UCSD-AML1 (cell line): ENCODE measurements around the gene HLF.
A peak's percentile ranks its signal among the peaks of the same experiment; 100 is the strongest.

Experiments
- DNase-seq: peaks from one replicate; lab custom pipeline; 2025; ENCODE audit not compliant: unreplicated experiment; lab: John Stamatoyannopoulos, UW

Gene HLF

GRCh38 chr17:55289978-55290377, 25.2 kb downstream of the HLF start:
- DNase-seq: no peak

GRCh38 chr17:55290492-55291113, 25.8 kb downstream of the HLF start:
- no peak for DNase-seq

- no peak for DNase-seq
These were observed 26.4 kb downstream of the HLF start for GRCh38 chr17:55291114-55291507.

- DNase-seq: no peak
These were observed 27.3 kb downstream of the HLF start for GRCh38 chr17:55292094-55292493.

- DNase-seq: peak; percentile 42
These were observed 29.4 kb downstream of the HLF start for GRCh38 chr17:55294042-55294751.

- peak; percentile 34 for DNase-seq
These were observed 30.8 kb downstream of the HLF start for GRCh38 chr17:55295411-55296170.

GRCh38 chr17:55296171-55296695, 31.5 kb downstream of the HLF start:
- DNase-seq: no peak

GRCh38 chr17:55296699-55297098, 31.9 kb downstream of the HLF start:
- DNase-seq: no peak

- DNase-seq: no peak
These were observed 33.5 kb downstream of the HLF start for GRCh38 chr17:55298111-55298730.

GRCh38 chr17:55299162-55299838, 34.5 kb downstream of the HLF start:
- DNase-seq: no peak

GRCh38 chr17:55299890-55300289, 35.1 kb downstream of the HLF start:
- no peak for DNase-seq

GRCh38 chr17:55300479-55301290, 35.9 kb downstream of the HLF start:
- no peak for DNase-seq

- DNase-seq: no peak
These were observed 37.0 kb downstream of the HLF start for GRCh38 chr17:55301521-55302406.

- no peak for DNase-seq
These were observed 37.6 kb downstream of the HLF start for GRCh38 chr17:55302407-55302787.

- no peak for DNase-seq
These were observed 38.3 kb downstream of the HLF start for GRCh38 chr17:55303008-55303493.

- DNase-seq: no peak
These were observed 39.0 kb downstream of the HLF start for GRCh38 chr17:55303701-55304145.

- DNase-seq: no peak
These were observed 39.6 kb downstream of the HLF start for GRCh38 chr17:55304171-55304859.
